GM19043 (cell line): Measurements from ENCODE around the gene LIMD2.
"Not testable (repeated sequence)": the region's sequence is repeated elsewhere in the genome, so short reads cannot be mapped to it uniquely, and the experiment has no call there.

Experiments
- ATAC-seq: cut with Tn5 transposase; IDR thresholded peaks from one replicate; pipeline ENCODE4 v1.9.1; 2021; ENCODE audit warnings: low read depth; ENCODE audit not compliant: unreplicated experiment

Gene LIMD2

DNA sequence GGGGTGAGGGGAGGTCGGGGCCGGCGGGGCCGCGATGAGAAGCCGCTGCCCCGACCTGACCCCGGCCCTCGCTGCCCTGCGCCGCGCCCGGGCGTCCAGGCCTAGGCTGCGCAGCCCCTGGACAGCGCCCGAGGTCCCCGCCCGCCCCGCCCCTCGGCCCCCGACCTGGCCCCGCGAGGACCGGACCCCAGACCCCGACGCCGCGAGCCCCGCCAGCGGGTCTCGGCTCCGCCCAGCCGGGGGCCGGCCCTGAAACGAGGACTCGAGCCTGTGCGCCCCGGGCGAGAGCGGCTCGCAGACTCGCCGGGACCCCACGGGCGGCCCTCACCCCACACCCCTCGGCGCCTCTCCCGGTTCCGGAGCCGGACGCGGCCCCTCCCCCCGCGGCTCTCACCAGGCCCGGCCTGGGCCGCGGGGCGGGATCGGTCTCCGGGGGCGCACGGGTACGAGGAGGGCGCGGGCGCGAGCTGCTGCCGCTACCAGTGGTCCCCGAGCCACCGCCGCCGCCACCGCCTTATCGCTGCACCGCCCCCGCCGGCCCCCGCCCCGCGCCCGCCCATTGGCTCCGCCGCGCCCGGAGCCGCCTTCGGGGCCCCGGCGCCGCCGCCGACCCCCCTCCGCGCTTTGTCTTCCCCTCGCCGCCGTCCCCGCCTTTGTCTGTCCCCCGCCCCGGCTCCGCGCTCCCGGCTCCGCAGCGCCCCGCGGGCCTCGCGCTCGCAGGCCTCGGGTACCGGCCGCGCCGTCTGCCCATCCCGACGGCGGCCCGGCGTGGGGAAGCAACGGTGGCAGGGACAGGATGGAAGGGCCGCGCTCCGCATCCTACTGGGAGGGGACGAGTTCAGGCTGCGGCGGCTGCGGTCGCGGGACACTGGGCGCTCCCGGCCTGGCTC is at the start of gene LIMD2:
LIMD2 (minus strand) TSS at position 488 of the 890 bp plus-strand sequence. CDS start 827 bp downstream, outside the sequence.
- no peak for ATAC-seq

DNA sequence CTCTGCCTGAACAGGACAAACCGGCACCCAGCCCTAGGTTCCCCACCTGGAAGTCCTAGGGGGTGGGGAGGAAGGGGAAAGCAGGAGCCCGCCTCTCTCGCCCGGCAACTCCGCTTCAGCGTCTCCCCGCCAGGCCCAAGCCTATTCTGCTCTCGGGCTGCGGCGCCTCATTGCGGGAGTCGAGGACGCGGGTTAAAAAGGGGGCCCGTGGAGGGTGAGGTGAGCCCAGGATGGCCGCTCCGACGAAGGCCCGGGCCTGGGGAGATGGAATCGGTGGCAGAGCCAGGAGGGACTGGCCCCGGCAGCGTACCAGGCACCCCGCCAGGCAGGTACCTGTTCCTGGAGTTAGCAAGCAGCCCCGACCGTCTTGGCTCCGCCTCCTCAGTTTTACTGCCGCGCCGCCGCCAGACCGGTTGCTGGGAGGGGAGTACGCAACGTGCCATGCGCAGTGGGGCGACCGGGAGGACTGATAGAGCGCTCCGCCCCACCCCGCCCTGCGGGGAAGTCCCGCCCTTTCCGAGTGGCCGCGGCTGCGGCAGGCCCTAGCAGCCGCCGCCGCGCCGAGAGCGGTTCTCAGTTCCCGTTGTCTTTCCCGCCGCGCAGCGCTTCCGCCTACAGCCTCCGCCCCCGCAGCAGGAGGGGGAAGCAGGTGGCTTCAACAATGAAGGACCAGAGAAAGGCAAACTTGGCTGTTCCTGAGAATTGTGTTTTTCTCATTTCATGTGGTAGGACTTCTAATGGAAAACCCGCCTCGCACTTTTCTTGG is 41.7 kb upstream of the LIMD2 start, which contains the start of gene STRADA:
STRADA (minus strand) TSS at position 392 of the 766 bp plus-strand sequence. CDS start 13,430 bp downstream, outside the sequence.
- peak; percentile 86 for ATAC-seq

DNA sequence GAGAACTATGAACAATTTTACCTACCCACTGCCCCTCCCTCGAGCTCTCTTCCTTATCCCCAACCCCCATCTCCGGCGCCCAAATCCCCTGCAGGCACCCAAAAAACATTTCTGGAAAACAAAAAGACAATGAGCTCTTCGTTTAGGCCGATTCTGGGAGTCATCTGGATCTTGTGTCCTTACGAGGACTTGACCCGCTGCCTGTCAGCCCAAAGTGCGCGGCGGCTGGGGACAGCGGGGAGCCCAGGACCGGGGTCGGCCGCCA is 41.1 kb upstream of the LIMD2 start:
- no peak for ATAC-seq

DNA sequence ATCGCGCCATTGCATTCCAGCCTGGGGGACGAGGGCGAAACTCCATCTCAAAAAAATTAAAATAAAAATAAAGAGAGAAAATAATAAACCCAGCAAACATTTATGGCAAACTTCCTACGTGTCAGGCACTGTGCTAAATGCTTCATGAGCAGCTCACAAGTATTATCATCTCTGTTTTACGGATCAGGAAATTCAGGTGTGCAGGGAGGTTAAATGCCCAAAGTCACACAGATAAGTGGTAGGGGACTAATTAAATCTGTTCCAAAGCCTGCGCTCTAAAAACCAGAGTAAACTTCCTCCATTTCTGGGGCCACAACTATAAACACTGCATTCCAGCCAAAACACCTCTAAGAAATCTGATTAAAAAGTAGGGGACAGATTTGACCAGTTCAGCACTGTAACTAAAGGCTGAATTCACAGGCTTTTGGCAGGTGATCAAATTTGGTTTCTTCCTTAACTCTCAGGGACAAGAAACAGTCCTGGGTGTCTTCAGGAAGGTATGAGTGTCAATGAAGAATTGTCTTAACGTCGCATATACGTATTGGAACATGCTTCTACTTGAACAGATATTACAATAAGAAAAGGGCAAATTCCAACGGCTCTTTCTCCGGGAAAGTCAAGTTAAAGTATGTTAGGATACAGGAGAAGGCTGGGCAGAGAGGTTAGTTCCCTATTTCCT is 40.7 kb upstream of the LIMD2 start:
- no peak for ATAC-seq

DNA sequence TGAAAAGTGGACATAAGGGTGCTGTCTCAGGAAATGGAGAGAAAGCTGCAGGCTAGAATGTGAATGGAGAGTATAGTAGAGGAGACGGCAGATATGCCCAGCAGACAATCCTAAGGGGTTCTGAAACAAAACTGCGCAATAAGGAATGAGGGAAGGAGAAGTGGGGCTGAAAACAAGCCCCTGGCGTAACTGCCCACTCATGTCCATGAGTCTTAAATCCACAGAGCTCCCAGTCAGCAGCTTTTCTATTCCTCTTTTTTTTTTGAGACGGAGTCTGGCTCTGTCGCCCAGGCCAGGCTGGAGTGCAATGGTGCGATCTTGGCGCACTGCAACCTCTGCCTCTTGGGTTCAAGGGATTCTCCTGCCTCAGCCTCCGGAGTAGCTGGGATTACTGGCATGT is 35.8 kb upstream of the LIMD2 start:
- ATAC-seq, result no peak

DNA sequence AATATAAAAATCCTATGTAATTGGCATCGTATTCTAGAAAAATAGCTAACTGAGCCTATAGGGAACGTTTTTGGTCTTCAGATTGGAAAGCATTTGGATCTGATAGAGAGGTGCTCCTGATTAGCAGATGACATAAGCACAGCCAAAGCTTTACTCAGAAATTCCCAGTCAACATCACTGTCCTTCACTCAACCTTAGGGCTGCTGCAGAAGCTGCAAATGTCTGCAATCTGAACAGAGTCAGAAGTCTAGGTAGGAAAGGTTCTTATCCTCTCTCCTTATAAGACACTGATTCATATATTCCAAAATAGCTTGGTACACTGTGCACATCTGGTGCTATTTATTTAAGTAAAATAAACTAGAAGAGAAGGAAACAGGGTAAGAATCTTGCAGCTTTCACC is 22.5 kb upstream of the LIMD2 start:
- no peak for ATAC-seq

DNA sequence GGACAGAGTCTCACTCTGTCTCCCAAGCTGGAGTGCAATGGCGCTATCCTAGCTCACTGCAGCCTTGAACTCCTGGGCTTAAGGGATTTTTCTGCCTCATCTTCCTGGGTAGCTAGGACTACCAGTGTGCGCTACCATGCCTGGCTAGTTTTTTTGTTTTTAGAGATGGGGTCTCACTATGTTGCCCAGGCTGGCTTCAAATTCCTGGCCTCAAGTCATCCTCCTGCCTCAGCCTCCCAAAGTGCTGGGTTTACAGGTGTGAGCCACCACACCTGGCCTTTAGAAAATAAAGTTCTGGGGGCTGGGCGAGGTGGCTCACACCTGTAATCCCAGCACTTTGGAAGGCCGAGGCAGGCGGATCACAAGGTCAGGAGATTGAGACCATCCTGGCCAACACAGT is 20.3 kb upstream of the LIMD2 start:
- ATAC-seq, result not testable (repeated sequence)

DNA sequence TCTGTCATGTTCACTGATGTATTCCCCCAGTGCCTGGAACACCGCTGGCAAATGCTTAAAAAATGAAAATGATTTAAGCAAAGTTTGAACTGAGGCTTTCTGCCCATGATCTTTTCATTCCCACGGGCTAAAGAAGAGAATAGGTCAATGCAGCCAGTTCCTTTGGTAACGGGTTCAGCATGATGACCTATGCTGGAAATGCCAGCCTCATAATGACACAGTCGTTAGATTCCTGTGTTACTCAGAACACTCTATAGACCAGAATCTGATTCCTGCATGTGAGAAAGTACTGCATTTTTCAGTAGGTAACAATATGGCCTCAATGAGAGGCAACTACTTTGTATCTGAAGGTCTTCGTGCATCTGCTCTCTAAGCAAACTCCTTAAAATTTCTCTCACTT is 19.1 kb upstream of the LIMD2 start:
- ATAC-seq, result no peak

DNA sequence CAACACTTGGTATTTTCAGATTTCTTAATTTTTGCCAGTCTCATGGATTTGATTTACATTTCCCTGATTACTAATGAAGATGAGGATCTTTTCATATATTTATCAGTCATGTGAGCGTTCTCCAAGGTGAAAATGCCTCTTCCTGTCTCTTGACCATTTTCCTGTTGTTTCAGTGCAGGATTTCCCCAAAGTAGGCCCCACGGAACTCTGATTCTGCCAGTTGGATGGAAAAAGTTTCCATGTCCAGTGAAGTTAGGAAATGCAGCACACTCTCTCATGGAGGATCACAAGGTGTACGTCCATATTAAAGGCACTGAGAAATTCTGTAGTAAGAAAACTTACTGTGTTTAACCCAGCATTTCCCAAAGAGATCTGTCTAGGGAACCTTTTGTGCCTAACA is 16.5 kb upstream of the LIMD2 start:
- no peak for ATAC-seq

DNA sequence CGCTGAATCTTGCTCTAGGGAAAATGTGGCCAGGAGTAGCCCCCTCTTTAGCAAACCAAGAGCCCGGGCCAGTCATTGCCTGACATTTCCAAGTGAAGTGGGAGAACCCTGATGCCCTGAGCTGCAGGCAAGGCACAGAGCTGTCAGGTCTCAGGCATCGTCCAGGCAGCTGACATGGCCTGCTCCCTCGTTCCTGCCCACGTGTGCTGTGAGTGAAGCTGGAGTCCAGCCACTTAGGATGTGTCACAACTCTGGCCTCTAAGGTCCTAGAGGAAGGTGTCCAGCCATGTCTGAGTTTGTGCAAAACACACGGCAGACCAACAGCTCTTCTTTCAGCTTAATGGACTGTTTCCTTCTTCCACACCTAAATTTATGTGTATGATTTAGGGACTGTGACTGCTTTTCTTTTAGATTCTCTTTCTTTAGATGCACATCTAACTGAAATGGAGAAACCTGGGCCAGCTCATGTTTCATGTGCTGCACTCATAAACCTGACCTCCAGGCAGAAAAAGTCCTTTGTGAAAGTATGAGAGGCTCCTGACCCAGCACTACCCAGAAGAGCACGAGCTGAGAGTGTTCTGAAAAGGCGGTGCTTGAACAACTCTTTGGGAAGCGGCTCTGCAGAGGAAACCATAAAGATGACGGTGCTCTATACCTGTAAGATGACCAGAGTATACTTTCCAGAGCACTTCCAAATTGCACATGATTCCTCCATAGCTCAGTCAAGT is 14.8 kb upstream of the LIMD2 start:
- ATAC-seq, result no peak

DNA sequence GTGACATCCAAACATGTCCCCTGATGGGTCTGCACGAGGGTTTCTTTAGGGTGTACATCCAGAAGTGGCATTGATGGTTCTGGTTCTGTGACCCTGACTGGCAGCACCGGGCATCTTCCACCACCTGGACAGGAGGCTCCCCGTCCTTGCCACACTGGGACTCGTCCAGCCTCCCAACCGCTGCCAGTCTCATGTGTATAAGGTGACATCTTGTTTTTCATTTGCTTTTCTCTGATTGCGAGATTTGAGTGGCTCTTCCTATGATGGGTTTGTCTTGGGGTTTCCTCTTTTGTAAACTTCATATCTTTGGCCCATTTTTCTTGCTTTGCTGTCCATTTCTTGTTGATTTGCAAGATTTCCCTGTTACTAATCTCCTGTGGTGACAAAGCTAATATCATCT is 9.2 kb upstream of the LIMD2 start:
- ATAC-seq, result no peak

DNA sequence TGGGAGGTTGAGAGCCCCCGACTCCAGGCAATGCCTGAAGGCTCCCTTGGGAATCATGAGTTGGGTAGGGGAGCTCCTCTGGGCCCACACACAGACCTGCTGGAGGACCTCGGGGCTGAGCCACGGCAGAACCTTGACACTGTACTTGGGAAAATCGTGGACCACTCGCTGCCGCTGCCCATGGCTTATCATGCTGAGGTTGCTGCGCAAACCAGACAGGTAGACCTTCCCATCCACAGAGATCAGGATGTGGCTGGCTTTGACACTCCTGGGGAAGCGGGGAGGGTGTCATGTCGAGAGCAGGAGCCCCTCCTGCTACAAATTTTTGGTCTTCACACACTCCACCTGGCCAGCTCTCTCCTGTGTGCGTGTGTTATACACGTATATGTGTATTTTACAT is 7.2 kb upstream of the LIMD2 start:
- ATAC-seq, result no peak

DNA sequence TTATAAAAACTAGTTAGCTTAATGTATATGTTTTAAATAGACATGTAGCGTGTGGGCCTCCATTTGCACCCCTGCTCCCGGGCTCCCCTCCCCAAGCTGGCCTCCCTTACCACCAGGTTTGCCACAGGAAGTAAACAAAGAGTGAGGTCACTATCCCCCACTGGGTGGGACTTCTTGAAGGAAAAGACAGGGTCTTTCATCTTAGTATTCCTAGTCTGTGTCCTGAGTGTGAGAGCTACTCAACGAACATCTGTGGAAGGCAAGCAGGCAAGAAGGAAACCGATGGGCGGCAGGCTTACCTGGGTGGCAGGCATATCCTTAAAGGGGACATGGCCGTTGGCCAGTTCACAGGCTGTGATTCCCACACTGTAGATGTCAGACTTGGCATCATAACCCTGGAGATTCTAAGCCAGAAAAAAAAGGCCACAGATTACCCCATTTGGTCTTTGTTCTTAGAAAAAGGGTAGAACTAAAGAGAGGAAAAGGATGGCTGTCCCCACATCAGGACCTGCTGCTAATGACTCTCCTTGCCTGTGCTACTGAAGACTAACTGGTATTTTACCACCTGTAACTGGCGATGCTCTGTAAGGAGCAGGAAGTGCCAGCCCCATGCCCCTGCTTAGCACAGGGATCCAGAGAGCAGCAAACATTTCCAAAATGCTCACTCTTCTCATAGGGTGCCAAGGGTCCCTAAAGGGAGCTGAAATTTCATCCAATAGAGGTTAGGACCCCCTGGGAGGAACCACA is 6.6 kb upstream of the LIMD2 start:
- ATAC-seq, result no peak

DNA sequence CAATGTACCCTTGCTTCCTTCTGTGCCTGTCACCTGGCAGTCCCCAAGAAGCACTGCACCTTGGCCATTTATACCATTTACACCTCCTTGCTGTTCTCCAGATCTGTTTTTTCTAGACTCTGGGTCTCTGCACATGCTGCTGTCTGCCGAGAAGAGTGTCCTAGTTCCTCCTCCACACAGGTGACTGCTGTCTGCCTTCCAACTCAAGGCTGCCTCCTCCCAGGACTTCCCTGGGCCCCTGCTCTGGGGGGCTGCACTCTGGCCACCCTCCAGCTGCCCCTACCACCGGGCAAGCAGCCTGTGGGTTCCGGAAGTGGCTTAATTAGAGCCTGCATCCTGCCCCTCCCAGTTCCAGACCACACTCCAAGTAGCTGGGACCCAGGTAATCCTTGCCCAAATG is 5.7 kb upstream of the LIMD2 start:
- no peak for ATAC-seq

DNA sequence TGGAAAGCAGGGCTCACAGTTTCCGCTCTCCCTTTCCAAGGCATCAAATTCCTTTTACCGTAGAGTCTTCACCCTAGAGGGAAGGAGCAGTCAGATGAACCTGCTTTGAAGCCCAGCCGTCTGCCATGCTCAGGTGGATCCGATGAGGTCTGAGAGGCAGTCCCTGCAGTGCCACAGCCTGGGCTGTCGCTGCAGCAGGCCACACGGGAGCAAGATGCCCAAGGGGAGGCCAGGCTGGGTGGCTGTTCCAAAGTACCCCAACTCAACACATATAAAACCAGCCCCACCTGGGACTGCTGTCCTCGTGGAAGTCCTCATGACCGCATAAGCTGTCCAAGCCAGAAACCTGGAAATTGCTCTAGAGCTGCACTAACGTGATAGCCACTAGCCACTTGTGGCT is 4.9 kb upstream of the LIMD2 start:
- ATAC-seq, result no peak

DNA sequence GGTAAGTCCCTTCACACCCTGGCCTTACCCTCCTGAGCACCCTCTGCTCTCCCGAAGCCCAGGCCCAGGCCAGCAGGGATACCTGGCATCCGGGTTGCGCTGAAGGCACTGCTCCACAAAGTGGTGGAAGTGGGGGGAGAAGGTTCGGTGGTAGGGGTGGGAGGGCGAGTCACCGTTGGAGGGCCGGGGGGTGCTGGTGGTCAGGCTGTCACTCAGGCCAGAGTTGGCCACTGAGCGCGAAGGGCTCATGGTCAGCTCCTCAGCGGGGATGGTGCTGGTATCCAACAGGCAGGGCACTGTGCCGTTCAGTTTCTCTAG is 4.3 kb upstream of the LIMD2 start:
- ATAC-seq, result no peak

DNA sequence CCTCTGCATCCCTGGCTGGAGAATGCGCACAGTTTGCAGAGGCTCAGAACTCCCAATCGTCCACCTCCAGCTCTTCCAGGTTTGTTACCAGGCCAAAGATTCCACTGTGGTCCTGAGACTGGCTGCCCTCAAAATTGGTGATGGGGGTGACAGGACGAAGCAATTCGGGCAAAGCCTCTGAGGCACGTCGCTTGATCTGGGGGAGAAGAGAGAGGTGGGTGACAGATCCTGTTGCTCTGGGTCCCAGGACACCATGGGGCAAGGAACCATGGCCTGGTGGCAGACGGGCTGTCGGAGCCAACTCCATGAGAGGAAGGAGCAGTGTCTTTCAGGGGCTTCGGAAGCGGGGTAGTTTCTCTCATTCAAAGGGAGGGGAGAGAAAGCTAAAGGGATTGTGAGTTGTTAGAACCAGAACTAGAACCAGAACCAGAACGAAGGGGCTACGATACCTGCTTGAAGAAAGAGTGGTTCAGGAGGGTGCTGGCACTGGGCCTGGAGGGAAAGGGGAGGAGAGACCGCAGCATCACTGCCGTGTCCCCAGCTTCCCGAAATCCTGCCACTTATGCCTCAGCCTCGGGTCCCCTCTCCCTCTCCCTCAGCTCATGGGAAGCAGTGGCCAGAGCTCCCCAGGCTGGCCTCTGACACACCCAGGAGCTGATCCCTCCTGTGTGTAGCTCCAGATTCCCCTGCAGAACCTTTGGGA is 3.8 kb upstream of the LIMD2 start:
- no peak for ATAC-seq

DNA sequence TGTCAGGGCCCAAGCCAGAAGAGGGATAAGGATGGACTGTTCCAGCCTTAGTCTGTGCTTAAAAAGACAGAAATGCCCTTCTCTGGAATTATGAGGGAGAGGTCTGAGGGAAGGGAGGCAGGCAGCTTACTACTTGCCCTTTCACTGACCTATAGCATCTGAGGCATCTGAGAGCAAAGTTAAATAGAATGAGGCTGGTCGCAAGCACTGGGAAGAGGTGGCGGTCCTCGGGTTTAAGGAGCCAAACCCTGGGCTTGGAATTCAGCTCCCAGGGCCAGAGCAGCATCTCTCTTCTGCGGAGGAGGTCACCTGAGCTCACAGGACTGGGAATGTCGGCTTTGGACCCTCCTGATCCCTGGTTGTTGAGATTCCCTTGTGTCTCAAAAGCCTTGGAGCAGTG is 3.1 kb upstream of the LIMD2 start:
- ATAC-seq, result no peak

DNA sequence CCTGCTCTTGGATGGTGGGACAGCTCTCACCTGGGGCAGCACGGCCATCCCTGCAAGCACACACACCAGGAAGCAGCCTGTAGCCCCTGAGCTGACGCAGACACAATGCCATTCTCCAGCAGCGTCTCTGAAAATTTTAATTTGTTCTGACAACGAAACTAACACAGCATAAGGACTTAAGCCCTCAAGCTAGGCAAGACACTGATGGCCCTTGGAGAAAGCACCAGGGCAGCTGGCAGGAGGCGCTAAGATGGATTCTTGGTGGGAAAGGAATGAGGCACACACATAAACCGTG is 2.7 kb upstream of the LIMD2 start:
- ATAC-seq, result no peak
